NCI-H748 (cell line): ENCODE data around the gene CDK10.
"Not testable (repeated sequence)": the region's sequence is repeated elsewhere in the genome, so short reads cannot be mapped to it uniquely, and the experiment has no call there.

Experiments
- DNase-seq: peaks from one replicate; lab custom pipeline; 2025; ENCODE audit not compliant: unreplicated experiment; lab: John Stamatoyannopoulos, UW

Gene CDK10, protein sequence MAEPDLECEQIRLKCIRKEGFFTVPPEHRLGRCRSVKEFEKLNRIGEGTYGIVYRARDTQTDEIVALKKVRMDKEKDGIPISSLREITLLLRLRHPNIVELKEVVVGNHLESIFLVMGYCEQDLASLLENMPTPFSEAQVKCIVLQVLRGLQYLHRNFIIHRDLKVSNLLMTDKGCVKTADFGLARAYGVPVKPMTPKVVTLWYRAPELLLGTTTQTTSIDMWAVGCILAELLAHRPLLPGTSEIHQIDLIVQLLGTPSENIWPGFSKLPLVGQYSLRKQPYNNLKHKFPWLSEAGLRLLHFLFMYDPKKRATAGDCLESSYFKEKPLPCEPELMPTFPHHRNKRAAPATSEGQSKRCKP

DNA sequence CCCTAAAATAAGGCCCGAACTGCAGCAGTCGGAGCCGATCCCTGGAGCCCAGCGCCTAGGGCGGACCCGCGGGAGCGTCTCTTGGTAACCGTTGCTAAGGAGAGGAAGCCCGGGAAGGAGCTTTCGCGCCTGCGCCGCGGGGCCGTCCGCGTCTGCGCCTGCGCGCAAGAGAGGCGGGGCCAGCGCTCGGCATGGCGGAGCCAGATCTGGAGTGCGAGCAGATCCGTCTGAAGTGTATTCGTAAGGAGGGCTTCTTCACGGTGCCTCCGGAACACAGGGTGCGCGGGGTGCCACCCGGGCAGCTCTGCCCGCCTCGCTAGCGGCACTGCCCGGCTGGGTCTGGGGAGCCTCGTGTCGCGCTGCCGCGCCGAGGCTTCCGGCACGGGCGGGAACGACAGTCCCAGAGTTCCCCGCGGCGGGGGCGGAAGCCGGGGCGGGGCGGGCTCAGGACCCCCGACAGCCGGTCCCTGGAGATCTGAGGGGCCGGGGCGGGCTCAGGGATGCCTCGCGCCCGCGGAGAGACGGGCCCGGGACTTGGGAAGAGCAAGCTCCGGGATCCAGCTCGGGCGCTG is at the start of gene CDK10:
Gene CDK10 (plus strand): TSS at position 170 of the 572 bp plus-strand sequence. CDS start 22 bp downstream, at position 192.
- DNase-seq = peak; percentile 90

DNA sequence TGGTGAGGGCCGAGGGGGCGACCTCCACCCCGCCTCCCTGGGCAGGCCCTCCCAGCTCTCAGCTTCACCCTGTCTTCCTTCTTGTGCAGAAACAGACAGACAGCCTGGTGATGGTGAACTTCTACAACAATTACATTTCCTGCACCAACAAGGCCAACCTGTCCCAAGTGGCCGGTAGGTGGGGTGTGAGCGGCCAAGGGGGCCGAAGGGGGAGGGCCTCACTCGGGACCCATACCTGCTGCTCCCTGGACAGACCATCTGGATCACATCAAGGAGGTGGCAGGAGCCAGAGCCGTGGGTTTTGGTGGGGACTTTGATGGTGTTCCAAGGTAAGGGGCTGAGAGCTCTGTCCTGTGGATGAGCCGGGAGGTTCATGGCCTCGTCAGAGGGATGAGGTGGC is 49.1 kb upstream of the CDK10 start:
- no peak for DNase-seq

DNA sequence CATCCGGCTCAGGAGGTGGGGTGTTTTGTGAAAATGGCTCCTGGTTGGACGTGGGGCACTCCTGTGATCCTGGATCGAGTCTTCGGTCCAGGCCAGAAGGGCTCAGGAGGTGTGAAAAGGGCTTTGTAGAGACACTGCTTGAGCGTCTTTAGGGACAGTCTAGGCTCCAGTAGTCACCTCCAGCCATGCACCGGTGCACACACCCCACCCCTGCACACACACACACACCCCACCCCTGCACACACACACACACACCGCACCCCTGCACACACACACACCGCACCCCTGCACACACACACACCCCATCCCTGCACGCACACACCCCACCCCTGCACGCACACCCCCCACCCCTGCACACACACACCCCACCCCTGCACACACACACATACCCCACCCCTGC is 48.0 kb upstream of the CDK10 start:
- DNase-seq = no peak

DNA sequence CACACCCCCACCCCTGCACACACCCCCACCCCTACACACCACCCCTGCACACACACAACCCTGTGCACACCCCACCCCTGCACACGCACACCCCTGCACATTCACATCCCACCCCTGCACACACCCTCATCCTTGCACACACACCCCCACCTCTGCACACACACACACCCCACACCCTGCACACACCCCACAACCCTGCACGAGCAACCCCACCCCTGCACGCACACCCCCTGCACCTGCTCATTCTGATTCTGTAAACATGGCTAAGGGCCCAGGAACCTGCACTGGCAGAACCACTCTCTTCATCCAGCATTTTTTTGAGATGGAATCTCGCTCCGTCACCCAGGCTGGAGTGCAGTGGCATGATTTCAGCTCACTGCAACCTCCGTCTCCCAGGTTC is 47.1 kb upstream of the CDK10 start:
- no peak for DNase-seq

DNA sequence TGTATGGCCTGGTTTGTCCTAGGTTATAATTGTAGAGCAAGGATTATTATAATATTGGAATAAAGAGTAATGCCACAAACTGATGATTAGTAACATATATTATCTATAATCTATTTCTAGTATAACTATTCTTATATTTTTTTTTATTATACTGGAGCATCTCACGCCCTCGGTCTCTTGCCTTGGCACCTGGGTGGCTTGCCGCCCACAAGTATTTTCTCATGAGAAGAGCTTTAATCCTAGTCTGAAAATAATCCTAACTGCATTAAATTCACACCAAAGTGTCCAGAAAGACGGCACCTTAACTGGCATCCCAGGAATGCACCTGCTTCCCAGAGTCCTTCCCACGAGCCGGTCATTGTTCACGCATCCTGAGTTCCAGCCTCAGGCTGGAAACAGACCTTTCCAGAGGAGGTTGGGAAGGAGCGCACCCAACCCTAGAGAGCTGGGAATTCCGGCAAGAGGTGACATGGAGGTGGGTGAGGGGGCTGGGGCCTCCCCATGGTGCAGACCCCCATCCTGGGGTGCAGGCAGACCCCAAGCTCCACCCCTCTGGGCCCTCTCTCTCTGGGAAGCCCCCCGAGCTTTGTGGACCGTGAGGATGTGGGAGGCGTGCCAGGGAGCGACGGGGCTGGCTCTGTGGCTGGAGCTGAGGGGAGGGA is 44.9 kb upstream of the CDK10 start:
- no peak for DNase-seq

DNA sequence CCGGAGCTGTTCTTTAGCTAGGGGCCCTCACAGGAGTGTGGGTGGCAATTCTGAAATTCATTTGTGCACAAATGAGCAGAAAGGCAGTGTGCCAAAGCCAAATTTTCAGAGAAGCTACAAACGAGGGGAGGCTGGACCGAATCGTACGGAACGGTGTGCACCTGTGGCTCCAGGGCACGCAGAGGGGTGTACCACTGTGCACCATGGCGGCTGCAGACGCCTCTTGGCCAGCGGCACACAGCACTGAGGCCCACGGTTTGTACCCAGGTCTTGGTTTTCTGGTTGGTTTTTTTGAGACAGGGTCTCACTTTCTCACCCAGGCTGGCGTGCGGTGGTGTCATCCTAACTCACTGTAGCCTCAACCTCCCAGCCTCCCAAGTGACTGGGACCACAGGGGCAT is 43.9 kb upstream of the CDK10 start:
- no peak for DNase-seq

DNA sequence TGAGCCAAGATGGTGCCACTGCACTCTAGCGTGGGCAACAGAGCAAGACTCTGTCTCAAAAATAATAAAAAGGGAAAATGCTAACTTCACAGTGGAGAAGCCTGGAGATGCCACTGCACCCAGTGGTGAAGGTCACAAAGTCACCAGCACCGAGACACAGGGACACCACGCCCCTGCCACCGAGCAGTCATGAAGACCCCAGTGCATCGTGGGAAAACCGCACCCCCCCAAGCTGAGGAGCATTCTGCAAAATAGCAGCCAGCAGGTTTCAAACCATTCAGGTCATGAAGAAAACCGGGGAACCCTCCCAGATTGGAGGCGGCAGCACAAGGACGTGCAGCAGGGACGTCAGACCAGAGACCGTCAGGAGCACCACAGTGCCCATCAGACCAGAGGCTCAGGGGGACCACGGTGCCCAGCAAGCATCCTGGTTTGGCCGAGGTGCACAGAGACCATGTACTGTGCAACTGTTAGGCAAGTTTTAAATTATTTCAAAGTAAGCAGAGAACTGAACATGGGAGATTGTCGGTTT is 42.7 kb upstream of the CDK10 start:
- no peak for DNase-seq

DNA sequence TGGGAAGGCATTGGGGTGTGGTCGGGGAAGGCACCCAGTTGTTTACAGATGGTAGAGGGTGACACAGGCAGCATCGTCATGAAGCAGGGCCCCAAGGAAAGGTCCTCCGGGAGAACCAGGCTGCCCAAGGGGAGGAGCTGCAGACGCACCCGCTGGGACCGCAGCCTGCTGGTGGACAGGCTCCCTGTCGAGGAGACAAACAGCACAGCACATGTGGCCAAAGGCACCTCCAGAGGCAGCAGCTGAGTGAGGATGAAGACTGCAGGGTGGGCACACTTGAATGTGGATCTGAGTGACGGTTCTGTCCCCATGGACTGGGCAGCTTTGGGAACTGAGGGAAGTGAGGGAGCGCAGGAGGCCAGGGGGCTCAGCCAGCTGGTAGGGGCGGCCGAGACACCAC is 41.4 kb upstream of the CDK10 start:
- no peak for DNase-seq

DNA sequence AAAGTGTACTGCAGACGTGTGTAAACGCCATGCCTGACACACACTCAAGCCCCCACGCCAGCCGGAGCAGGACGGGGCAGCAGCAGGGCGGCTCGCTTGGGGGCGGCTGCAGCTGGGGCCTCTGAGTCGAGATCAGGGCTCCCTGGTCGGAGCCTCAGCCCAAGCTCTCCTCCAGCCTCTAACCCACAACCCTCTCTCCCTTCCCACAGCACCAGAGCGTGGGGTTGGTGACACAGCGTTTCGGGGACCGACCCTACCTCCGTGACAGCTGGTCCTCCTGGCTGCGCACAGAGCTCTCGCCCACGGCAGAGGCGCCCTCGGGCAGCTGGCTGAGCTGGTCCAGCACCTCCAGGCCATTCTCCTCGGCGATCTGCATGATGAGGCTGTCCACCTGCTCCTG is 40.2 kb upstream of the CDK10 start:
- no peak for DNase-seq

DNA sequence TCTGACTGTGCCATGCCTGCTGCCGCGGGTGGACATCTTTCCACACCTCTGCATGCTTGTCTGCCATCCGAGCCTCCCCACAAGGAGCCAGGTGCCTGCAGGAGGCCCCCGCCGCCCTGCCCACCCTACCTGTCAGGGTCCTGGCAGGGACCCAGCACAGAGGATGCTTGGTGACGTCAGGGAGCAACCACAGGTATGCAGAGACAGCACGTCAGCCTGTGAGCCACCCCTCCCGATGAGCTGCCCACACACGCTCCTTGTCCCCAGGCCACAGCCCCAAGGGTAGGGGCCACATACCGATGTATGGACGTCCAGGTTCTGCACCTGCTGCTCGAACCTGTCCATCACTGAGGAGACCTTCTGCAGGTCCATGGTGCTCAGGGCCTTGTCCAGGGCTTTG is 39.6 kb upstream of the CDK10 start:
- no peak for DNase-seq

DNA sequence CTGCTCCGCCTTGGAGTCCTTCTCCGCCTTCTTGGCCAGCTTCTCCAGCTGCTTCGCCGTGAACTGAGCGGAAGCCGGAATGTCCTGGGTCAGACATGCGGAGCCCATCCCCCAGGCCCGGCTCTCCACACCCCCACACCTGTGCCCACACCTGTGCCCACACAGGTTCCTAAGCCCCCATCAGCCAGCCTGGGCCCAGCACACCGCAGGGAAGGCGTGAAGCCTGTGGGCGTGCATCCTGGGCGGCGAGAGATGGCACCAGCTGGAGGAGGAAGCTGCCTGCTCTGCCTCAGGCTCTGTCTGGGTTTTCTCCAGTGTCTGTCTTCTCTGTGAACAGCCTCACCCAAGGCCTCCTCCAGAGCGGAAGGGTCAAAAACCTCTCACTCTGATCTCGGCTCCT is 34.9 kb upstream of the CDK10 start:
- no peak for DNase-seq

DNA sequence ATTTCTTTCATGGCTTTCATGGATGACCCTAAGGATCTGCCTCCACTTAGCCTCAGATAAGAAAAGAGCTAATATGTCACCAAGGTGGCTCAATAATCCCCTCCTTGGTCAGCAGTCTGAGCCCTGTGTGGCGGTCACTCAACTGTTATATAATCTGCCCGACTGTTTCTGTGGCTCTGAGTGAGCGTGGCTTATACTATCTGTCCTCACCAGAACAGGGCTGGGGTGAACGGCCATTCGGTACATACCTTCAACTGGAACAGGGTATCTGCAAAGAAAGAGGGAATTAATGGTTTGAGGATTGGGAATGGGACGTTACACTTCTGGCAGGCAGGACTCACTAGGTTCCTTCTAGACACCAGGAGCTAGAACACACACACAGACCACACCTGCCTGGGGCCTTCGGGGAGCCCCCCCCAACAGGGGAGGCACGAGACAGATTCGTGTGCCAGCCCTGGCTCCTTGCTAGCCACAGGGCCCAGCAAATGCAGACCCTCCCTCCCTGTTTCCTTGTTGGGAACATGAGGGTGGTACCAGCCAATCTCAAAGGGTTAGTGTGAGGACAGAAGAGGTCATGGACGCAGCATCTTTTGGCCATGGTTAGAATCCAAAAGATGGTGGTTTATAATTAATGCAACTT is 32.7 kb upstream of the CDK10 start:
- DNase-seq = no peak

DNA sequence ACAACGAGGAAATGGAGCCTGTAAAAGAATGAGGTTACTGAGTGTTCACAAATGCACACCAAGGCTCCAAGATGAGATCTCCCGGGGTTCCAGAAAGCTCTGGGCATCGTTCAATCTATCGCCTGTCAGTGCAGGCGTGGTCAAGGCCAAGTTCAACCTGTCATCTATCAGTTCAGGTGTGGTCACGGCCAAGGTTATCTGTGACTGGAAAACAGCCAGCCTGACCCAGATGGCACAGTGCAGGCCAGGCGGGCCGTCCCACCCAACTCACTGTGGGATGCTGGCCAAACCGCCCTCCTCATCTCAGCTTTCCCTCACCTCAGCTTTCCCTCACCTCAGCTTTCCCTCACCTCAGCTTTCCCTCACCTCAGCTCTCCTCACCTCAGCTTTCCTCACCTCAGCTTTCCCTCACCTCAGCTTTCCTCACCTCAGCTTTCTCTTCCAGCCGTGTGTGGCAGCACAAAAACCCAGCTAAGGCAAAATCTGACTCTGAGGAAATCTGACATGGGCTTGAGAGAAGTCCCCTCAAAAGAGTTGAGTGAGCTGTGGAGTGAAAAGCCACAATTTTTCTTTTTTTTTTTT is 31.3 kb upstream of the CDK10 start:
- no peak for DNase-seq

DNA sequence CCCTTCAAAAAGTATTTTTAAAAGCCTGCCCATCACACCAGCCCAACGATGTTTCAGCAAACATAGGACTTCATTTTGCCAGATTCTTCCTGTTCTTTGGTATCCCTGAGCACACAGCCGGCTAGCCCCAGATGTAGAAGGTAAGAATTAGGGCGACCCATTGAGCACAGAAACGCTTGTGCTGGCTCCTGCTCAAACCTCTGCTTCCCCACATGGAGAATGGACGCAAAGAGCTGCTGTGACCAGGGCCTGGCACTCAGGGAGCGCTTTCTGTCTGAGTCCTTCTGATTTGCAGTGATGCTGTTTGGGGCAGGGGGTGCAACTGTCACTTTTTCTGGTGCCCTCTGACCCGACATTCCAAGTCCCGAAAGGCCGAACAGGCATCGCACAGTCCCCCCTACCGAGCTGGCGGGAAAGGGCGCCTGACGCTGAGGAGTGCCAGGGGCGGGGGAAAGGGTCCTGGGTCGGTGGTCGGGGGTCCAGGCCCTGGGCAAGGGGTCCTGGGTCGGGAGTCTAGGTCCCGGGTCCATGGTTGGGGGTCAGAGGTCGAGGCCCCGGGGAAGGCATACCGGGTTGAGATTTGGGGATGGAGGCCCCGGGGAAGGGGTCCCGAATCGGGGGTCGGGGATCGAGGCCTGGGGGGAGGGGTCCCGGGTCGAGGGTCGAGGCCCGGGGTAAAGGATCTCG is 29.9 kb upstream of the CDK10 start:
- no peak for DNase-seq

DNA sequence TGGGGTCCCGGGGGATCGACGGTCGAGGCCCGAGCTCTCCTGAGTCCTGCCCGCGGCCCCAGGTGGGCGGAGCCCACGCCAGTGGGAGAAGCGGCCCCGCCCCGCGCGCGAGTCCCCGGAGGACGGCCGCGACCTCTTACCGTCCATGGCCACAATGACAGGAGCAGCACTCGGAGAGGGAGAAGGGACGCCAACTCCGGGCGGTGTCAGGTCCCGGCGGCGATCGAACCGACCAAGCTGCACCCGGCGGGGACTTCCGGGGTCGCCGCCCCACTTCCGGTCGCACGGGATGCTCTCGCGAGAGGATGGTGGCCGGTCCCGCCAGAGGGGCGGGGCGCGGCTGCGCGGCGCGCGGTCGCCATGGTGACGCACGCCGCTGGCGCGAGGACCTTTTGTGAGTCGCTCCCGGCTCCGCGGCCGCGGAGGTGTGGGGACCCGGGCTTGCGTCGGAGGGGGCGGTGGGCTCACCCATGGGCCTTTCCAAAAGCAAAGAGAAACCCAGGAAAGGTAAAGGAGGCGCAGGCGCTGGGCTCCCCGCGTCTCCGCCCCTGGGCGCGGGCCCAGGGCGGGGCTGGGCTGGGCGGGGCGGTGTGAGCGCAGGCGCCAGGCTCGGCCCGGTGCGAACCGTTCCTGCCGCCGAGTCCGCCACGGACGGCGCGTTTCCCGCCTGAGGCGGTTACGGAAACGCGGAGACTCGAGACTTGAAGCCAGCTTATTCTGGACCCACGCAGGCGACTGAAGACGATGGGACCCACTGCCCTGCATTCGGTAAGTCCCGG is 28.9 kb upstream of the CDK10 start, which contains the start of the genes CHMP1A and SPATA33:
Gene CHMP1A (minus strand): TSS at position 267 of the 779 bp plus-strand sequence. CDS start 120 bp downstream, at position 147.
Gene SPATA33 (plus strand): TSS at position 395 of the 779 bp plus-strand sequence. CDS start 76 bp downstream, at position 471.
- peak; percentile 88 for DNase-seq

DNA sequence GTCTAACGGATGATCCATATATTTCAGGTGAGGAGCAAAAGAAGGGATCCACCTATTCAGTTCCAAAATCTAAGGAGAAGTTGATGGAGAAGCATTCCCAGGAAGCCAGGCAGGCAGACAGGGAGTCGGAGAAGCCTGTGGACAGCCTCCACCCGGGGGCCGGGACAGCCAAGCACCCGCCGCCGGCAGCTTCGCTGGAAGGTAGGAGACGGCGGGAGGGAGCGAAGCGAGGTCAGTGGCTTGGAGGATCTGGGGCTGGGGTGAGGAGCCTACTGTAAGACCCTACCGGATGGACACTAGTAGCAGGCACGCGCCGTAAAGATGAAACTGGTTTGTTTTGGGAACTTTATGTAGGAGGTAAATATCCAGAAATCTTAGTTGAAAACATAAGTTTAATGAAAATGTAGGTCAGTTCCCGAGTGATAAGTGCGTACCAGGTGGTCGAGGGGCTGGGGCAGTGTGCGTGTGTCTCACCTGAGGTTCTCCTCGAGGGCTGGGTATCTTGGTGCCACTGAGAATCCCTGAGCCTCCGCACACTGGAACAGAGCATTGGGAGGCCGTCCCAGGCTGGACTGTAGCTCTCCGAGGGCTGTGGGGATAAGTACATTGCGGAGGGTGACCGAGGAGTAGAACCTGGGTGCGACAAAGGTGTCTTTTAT is 28.1 kb upstream of the CDK10 start:
- DNase-seq = peak; percentile 28

DNA sequence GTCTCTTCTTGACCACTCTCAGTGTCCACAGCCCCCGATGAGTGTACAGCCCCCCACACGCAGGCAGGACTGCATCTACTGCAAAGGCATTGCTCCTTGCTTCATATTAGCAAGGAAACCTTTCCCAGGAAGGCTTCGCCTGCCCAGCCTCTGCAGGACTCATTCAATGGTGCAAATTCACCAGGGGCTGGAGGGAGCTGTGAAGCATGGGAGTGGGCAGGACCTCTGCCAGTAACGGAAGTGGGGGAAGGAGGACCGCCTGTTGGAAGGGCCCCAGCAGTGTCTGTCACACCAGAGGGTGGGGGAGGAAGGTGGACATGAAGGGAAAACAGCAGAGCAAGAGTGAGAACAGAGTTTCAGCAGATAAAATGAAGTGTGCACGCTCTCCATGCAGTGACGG is 26.3 kb upstream of the CDK10 start:
- DNase-seq = no peak

DNA sequence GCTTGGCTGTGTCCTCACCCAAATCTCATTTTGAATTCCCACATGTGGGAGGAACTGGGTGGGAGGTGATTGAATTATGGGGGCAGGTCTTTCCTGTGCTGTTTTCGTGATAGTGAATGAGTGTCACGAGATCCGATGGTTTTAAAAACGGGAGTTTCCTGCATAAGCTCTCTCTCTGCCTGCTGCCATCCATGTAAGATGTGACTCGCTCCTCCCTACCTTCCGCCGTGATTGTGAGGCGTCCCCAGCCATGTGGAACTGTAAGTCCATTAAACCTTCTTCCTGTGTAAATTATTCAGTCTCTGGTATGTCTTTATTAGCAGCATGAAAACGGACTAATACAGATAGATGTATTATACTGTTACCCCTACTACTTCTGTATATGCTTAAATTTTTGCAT is 25.3 kb upstream of the CDK10 start:
- no peak for DNase-seq

DNA sequence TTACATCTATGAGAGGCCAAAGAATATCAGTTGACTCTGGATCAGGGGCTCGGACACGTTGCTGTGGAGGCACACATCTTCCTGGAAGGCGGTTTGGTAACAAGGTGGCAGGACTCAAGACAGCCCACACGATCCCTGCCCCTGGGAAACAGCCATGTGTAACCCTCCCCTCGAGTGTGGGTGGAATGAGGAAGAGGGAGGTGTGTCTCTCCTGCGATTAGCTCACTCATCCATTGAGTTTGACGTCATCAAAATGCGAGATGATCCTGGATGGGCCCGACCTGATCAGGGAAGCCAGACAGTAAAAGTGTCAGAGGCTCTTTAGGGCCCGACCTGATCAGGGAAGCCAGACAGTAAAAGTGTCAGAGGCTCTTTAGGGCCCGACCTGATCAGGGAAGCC is 22.3 kb upstream of the CDK10 start:
- not testable (repeated sequence) for DNase-seq
